HG03457 (cell line): ENCODE results near the gene PKP4.

Experiments
- ATAC-seq: cut with Tn5 transposase; IDR thresholded peaks from one replicate; pipeline ENCODE4 v1.9.1; 2021; ENCODE audit warnings: moderate number of reproducible peaks; ENCODE audit not compliant: unreplicated experiment

Gene PKP4

GRCh38 chr2:158496986-158497385 lies 40.2 kb downstream of the PKP4 start:
- ATAC-seq = no peak

- no peak for ATAC-seq
These were observed 40.7 kb downstream of the PKP4 start for GRCh38 chr2:158497486-158497885.

GRCh38 chr2:158498043-158498748 lies 41.4 kb downstream of the PKP4 start:
- ATAC-seq = no peak

GRCh38 chr2:158498749-158499136 lies 42.0 kb downstream of the PKP4 start:
- ATAC-seq = no peak

GRCh38 chr2:158499383-158499782 lies 42.6 kb downstream of the PKP4 start:
- no peak for ATAC-seq

- ATAC-seq = no peak
These were observed 43.6 kb downstream of the PKP4 start for GRCh38 chr2:158500333-158500732.

GRCh38 chr2:158501301-158501700 lies 44.5 kb downstream of the PKP4 start:
- ATAC-seq = no peak

GRCh38 chr2:158502974-158503373 lies 46.2 kb downstream of the PKP4 start:
- no peak for ATAC-seq

GRCh38 chr2:158504088-158504487 lies 47.3 kb downstream of the PKP4 start:
- no peak for ATAC-seq

GRCh38 chr2:158505448-158505934 lies 48.7 kb downstream of the PKP4 start:
- ATAC-seq = no peak

GRCh38 chr2:158507141-158507540 lies 50.4 kb downstream of the PKP4 start:
- no peak for ATAC-seq

GRCh38 chr2:158507679-158508078 lies 50.9 kb downstream of the PKP4 start:
- ATAC-seq = no peak

GRCh38 chr2:158509928-158510797 lies 53.4 kb downstream of the PKP4 start:
- no peak for ATAC-seq

- ATAC-seq = no peak
These were observed 54.1 kb downstream of the PKP4 start for GRCh38 chr2:158510887-158511286.

GRCh38 chr2:158511706-158512105 lies 55.0 kb downstream of the PKP4 start:
- ATAC-seq = no peak

- ATAC-seq = no peak
These were observed 55.6 kb downstream of the PKP4 start for GRCh38 chr2:158512323-158512722.

GRCh38 chr2:158513841-158514240 lies 57.1 kb downstream of the PKP4 start:
- no peak for ATAC-seq

- ATAC-seq = no peak
These were observed 61.3 kb downstream of the PKP4 start for GRCh38 chr2:158518084-158518483.

- no peak for ATAC-seq
These were observed 62.7 kb downstream of the PKP4 start for GRCh38 chr2:158519481-158519880.

- no peak for ATAC-seq
These were observed 72.9 kb downstream of the PKP4 start for GRCh38 chr2:158529379-158530259.

- no peak for ATAC-seq
These were observed 74.1 kb downstream of the PKP4 start for GRCh38 chr2:158530829-158531228.
